HG03354 (cell line): Measurements from ENCODE around the gene PACSIN1.

Experiments
- ATAC-seq: cut with Tn5 transposase; IDR thresholded peaks from one replicate; pipeline ENCODE4 v1.9.1; 2021; ENCODE audit warnings: mild to moderate bottlenecking; ENCODE audit not compliant: unreplicated experiment, poor library complexity, severe bottlenecking

The PACSIN1 gene

GRCh38 chr6:34457382-34457741 lies 8.5 kb upstream of the PACSIN1 start:
- no peak for ATAC-seq

- no peak for ATAC-seq
Measured at GRCh38 chr6:34457742-34458735, 7.8 kb upstream of the PACSIN1 start.

GRCh38 chr6:34459899-34460593 lies 5.8 kb upstream of the PACSIN1 start:
- ATAC-seq, result no peak

- ATAC-seq, result no peak
Measured at GRCh38 chr6:34460796-34461507, 4.9 kb upstream of the PACSIN1 start.

GRCh38 chr6:34462010-34462409 lies 3.9 kb upstream of the PACSIN1 start:
- no peak for ATAC-seq

- no peak for ATAC-seq
Measured at GRCh38 chr6:34462551-34462971, 3.3 kb upstream of the PACSIN1 start.

GRCh38 chr6:34463299-34463698 lies 2.6 kb upstream of the PACSIN1 start:
- no peak for ATAC-seq

- ATAC-seq, result no peak
Measured at GRCh38 chr6:34463849-34464248, 2.0 kb upstream of the PACSIN1 start.

GRCh38 chr6:34466242-34467185 lies 638 bp downstream of the PACSIN1 start:
- no peak for ATAC-seq

- peak; percentile 60 for ATAC-seq
Measured at GRCh38 chr6:34468378-34468892, 2.6 kb downstream of the PACSIN1 start.

- no peak for ATAC-seq
Measured at GRCh38 chr6:34469499-34469898, 3.6 kb downstream of the PACSIN1 start.

GRCh38 chr6:34472425-34472824 lies 6.5 kb downstream of the PACSIN1 start:
- no peak for ATAC-seq

- no peak for ATAC-seq
Measured at GRCh38 chr6:34473967-34474366, 8.1 kb downstream of the PACSIN1 start.

GRCh38 chr6:34474754-34475153 lies 8.9 kb downstream of the PACSIN1 start:
- no peak for ATAC-seq

- no peak for ATAC-seq
Measured at GRCh38 chr6:34475238-34475682, 9.4 kb downstream of the PACSIN1 start.

- ATAC-seq, result no peak
Measured at GRCh38 chr6:34475767-34476328, 10.0 kb downstream of the PACSIN1 start.

GRCh38 chr6:34476447-34476846 lies 10.6 kb downstream of the PACSIN1 start:
- no peak for ATAC-seq

- no peak for ATAC-seq
Measured at GRCh38 chr6:34476921-34477320, 11.0 kb downstream of the PACSIN1 start.

GRCh38 chr6:34478796-34479195 lies 12.9 kb downstream of the PACSIN1 start:
- no peak for ATAC-seq
